Stomach (tissue), 4 donors: ENCODE data around the gene RRAD.

ENCODE experiments used
- CTCF ChIP-seq, 7 experiments: fragments of 450-650 bp in 4 of 7; fragments of 200-600 bp in 3 of 7; sonication (generic) in 3 of 7; IDR thresholded peaks; one replicate each; pipeline ENCODE4 v1.5.1; 2016 to 2019; ENCODE audit warnings: antibody characterized with exemption in 7 of 7, control low read depth in 2 of 7, mild to moderate bottlenecking in 1 of 7
- POLR2AphosphoS5 ChIP-seq, 3 donors: sonication (generic); formaldehyde crosslinking; IDR thresholded peaks; one replicate each; pipeline ENCODE4 v1.6.1; 2016; ENCODE audit warnings: antibody characterized with exemption in 3 of 3

- TF ChIP-seq POLR2AphosphoS5 (IDR thresholded peaks at IDR 0.05) (no peak), CTCF (IDR thresholded peaks at IDR 0.05) (no peak)
Measured at GRCh38 chr16:66923866-66924265, 1.5 kb downstream of the RRAD start.
